SK-N-SH treated with all-trans-retinoic acid at 6 μM for 48 hours (cell line): ENCODE data around the gene TPSD1.

ENCODE experiments used
- CSDC2 ChIP-seq: fragments of 250-450 bp; sonication (Bioruptor Pico); IDR thresholded peaks from 2 replicates; pipeline ENCODE4 v1.5.0; 2020; ENCODE audit warnings: mild to moderate bottlenecking, moderate library complexity
- ZFP30 ChIP-seq: fragments of 450-650 bp; formaldehyde crosslinking; IDR thresholded peaks from 2 replicates; pipeline ENCODE4 v1.5.0; 2022; ENCODE audit warnings: mild to moderate bottlenecking, moderate library complexity
- TF ChIP-seq, protein P1 (sequence below): fragments of 250-450 bp; sonication (Bioruptor Pico); IDR thresholded peaks from 2 replicates; pipeline ENCODE4 v1.8.0; 2020; ENCODE audit warnings: mild to moderate bottlenecking, moderate library complexity, borderline replicate concordance
- TF ChIP-seq, protein P2 (sequence below): fragments of 250-450 bp; sonication (Bioruptor Pico); IDR thresholded peaks from 2 replicates; pipeline ENCODE4 v1.5.0; 2020; ENCODE audit warnings: mild to moderate bottlenecking, moderate library complexity

DNA sequence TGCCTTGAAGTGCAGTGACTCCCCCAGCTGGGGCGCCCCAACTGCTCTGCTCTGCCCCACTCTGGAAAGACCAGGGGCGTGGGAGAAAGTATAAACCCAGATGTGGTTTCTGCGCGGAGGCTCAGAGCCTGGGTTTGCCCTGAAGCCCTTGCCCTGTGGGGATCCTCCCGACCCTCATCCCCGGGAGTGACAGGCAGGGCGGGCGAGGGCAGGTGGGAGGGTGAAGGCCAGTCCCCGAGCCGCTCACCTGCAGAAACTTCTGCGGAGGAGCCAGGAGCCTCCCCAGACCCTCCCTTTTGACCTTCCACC lies 3.8 kb downstream of the TPSD1 start:
- TF ChIP-seq, protein P1, sequence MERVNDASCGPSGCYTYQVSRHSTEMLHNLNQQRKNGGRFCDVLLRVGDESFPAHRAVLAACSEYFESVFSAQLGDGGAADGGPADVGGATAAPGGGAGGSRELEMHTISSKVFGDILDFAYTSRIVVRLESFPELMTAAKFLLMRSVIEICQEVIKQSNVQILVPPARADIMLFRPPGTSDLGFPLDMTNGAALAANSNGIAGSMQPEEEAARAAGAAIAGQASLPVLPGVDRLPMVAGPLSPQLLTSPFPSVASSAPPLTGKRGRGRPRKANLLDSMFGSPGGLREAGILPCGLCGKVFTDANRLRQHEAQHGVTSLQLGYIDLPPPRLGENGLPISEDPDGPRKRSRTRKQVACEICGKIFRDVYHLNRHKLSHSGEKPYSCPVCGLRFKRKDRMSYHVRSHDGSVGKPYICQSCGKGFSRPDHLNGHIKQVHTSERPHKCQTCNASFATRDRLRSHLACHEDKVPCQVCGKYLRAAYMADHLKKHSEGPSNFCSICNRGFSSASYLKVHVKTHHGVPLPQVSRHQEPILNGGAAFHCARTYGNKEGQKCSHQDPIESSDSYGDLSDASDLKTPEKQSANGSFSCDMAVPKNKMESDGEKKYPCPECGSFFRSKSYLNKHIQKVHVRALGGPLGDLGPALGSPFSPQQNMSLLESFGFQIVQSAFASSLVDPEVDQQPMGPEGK (CRISPR knock-in tag), result no peak
- TF ChIP-seq ZFP30 (no peak), CSDC2 (CRISPR knock-in tag) (no peak)
- TF ChIP-seq, protein P2, sequence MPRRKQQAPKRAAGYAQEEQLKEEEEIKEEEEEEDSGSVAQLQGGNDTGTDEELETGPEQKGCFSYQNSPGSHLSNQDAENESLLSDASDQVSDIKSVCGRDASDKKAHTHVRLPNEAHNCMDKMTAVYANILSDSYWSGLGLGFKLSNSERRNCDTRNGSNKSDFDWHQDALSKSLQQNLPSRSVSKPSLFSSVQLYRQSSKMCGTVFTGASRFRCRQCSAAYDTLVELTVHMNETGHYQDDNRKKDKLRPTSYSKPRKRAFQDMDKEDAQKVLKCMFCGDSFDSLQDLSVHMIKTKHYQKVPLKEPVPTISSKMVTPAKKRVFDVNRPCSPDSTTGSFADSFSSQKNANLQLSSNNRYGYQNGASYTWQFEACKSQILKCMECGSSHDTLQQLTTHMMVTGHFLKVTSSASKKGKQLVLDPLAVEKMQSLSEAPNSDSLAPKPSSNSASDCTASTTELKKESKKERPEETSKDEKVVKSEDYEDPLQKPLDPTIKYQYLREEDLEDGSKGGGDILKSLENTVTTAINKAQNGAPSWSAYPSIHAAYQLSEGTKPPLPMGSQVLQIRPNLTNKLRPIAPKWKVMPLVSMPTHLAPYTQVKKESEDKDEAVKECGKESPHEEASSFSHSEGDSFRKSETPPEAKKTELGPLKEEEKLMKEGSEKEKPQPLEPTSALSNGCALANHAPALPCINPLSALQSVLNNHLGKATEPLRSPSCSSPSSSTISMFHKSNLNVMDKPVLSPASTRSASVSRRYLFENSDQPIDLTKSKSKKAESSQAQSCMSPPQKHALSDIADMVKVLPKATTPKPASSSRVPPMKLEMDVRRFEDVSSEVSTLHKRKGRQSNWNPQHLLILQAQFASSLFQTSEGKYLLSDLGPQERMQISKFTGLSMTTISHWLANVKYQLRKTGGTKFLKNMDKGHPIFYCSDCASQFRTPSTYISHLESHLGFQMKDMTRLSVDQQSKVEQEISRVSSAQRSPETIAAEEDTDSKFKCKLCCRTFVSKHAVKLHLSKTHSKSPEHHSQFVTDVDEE (CRISPR knock-in tag), result no peak
